Calu3 (cell line): ENCODE results near the gene LRBA. TPM values are rescaled to one million over a fixed set of nuclear protein-coding genes. Genes with fewer than 3 reads are reported as not detected.

Experiments
- BruUV-seq: library from RNA; stranded (reverse); fragments of 400-500 nt; replicated peaks from 2 replicates; lab custom pipeline; 2021; lab: Mats Ljungman, UMichigan
- CTCF ChIA-PET: fragments of 300-600 bp; sonication (Branson Sonifier 250); formaldehyde crosslinking; loops from one replicate; lab custom pipeline; 2022; ENCODE audit warnings: antibody characterized with exemption; lab: Charles Lee
- DNase-seq: peaks from one replicate; pipeline ENCODE4 v3.0.0; 2022
- H3K27ac Mint-ChIP-seq: one replicate; pipeline ENCODE4 v1.8.0; 2022; ENCODE audit warnings: mixed read lengths; ENCODE audit not compliant: unreplicated experiment
- H3K27me3 Mint-ChIP-seq: one replicate; pipeline ENCODE4 v1.8.0; 2022; ENCODE audit warnings: mixed read lengths; ENCODE audit not compliant: unreplicated experiment
- H3K36me3 Mint-ChIP-seq: one replicate; pipeline ENCODE4 v1.8.0; 2022; ENCODE audit warnings: mild to moderate bottlenecking, moderate library complexity, mixed read lengths; ENCODE audit not compliant: insufficient read depth, unreplicated experiment
- H3K4me1 Mint-ChIP-seq: one replicate; pipeline ENCODE4 v1.8.0; 2022; ENCODE audit warnings: mild to moderate bottlenecking, low read depth, mixed read lengths; ENCODE audit not compliant: unreplicated experiment
- H3K4me3 Mint-ChIP-seq: one replicate; pipeline ENCODE4 v1.8.0; 2022; ENCODE audit warnings: mild to moderate bottlenecking, low read depth, moderate library complexity, mixed read lengths; ENCODE audit not compliant: unreplicated experiment
- H3K9me3 Mint-ChIP-seq: one replicate; pipeline ENCODE4 v1.8.0; 2022; ENCODE audit warnings: low read depth, mixed read lengths; ENCODE audit not compliant: unreplicated experiment
- intact Hi-C: fragments of 100-400 bp; cut with micrococcal nuclease; formaldehyde crosslinking; loops from one replicate; pipeline ENCODE4 v1.10.0; 2022; ENCODE audit not compliant: unreplicated experiment
- total RNA-seq: library from RNA; stranded (reverse); gene quantifications from 2 replicates; pipeline ENCODE4 v1.2.3, GENCODE V29; 2022
- TF ChIP-seq, protein P1 (sequence below): fragments of 200-600 bp; IDR thresholded peaks from one replicate; pipeline ENCODE4 v1.8.0; 2022; ENCODE audit warnings: antibody characterized with exemption; ENCODE audit not compliant: unreplicated experiment

The LRBA gene
- total RNA-seq, 1 experiment from 2014 or later, result 49.0 TPM

- CTCF ChIA-PET, result interaction anchor here (1.2 kb wide), 1 partner anchor 9 kb away, joined by 3 read pairs; no protein-coding TSS in a partner anchor
- TF ChIP-seq, protein P1, sequence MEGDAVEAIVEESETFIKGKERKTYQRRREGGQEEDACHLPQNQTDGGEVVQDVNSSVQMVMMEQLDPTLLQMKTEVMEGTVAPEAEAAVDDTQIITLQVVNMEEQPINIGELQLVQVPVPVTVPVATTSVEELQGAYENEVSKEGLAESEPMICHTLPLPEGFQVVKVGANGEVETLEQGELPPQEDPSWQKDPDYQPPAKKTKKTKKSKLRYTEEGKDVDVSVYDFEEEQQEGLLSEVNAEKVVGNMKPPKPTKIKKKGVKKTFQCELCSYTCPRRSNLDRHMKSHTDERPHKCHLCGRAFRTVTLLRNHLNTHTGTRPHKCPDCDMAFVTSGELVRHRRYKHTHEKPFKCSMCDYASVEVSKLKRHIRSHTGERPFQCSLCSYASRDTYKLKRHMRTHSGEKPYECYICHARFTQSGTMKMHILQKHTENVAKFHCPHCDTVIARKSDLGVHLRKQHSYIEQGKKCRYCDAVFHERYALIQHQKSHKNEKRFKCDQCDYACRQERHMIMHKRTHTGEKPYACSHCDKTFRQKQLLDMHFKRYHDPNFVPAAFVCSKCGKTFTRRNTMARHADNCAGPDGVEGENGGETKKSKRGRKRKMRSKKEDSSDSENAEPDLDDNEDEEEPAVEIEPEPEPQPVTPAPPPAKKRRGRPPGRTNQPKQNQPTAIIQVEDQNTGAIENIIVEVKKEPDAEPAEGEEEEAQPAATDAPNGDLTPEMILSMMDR, result no peak
- intact Hi-C loops, result no loop called here
- peak overlapping the region; percentile 42 for H3K27ac Mint-ChIP-seq
- no peak overlapping the region for H3K4me3 Mint-ChIP-seq
- H3K36me3 Mint-ChIP-seq, result no peaks in the 10 kb centered on the region
- H3K27me3 Mint-ChIP-seq, result no peaks in the 10 kb centered on the region
- no peaks in the 10 kb centered on the region for H3K9me3 Mint-ChIP-seq
- no peak for DNase-seq
- no TSS peak for BruUV-seq
- peaks cover 8% of the 10 kb centered on the region for H3K4me1 Mint-ChIP-seq
These were observed 699.9 kb downstream of the LRBA start for GRCh38 chr4:150315175-150315574.

GRCh38 chr4:150314031-150314430, 701.1 kb downstream of the LRBA start:
- TF ChIP-seq, protein P1, result no peak
- H3K4me1 Mint-ChIP-seq, result peaks cover 8% of the 10 kb centered on the region
- no peaks in the 10 kb centered on the region for H3K36me3 Mint-ChIP-seq
- H3K9me3 Mint-ChIP-seq, result no peaks in the 10 kb centered on the region
- CTCF ChIA-PET, result interaction anchor here (1.2 kb wide), 1 partner anchor 8 kb away, joined by 3 read pairs; no protein-coding TSS in a partner anchor
- no peak overlapping the region for H3K4me3 Mint-ChIP-seq
- intact Hi-C loops, result no loop called here
- no peak for DNase-seq
- no peaks in the 10 kb centered on the region for H3K27me3 Mint-ChIP-seq
- no TSS peak for BruUV-seq
- H3K27ac Mint-ChIP-seq, result no peak overlapping the region

GRCh38 chr4:150310159-150310895, 704.8 kb downstream of the LRBA start:
- Mint-ChIP-seq H3K9me3 (no peaks in the 10 kb centered on the region), H3K27me3 (no peaks in the 10 kb centered on the region), H3K4me3 (no peak overlapping the region), H3K4me1 (no peaks in the 10 kb centered on the region), H3K36me3 (no peaks in the 10 kb centered on the region), H3K27ac (no peak overlapping the region)
- CTCF ChIA-PET, result no interaction called here
- intact Hi-C loops, result no loop called here
- TF ChIP-seq, protein P1, result no peak
- DNase-seq, result no peak
- no TSS peak for BruUV-seq

DNA sequence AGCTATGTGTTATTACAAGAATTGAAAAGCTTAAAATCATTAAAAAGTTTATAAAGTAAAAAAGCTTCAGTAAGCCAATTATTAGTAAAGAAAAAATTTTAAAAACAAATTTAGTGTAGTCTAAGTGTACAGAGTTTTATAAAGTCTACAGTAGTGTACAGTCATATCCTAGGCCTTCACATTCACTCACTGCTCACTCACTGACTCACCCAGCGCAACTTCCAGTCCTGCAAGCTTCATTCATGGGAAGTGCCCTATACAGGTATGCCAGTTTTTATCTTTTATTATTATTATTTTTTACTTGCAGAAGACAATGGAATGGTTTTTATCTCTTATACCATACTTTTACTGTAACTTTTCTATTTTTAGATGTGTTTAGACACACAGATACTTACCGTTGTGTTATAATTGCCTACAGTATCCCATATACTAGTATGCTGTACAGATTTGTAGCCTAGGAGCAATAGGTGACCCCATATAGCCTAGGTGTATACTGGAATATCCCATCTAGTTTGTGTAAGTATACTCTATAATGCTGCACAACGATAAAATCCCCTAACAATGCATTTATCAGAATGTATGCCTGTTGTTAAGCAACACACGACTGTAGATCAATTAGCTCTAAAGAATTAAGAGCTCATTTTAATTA, 706.1 kb downstream of the LRBA start:
- CTCF ChIA-PET, result no interaction called here
- DNase-seq, result no peak

More for the DNA sequence above, 706.1 kb downstream of the LRBA start:
- no TSS peak for BruUV-seq
- Mint-ChIP-seq H3K4me3 (no peak overlapping the region), H3K36me3 (no peaks in the 10 kb centered on the region), H3K27ac (no peak overlapping the region), H3K27me3 (no peaks in the 10 kb centered on the region), H3K9me3 (no peaks in the 10 kb centered on the region), H3K4me1 (no peaks in the 10 kb centered on the region)
- TF ChIP-seq, protein P1, result no peak
- intact Hi-C loops, result no loop called here
